HG03575 (cell line): ENCODE measurements around the gene GALNT7.

Experiments
- ATAC-seq: cut with Tn5 transposase; IDR thresholded peaks from one replicate; pipeline ENCODE4 v1.9.1; 2021; ENCODE audit not compliant: unreplicated experiment, insufficient number of reproducible peaks, low FRiP score; ENCODE audit errors: extremely low read depth

GALNT7 gene

DNA sequence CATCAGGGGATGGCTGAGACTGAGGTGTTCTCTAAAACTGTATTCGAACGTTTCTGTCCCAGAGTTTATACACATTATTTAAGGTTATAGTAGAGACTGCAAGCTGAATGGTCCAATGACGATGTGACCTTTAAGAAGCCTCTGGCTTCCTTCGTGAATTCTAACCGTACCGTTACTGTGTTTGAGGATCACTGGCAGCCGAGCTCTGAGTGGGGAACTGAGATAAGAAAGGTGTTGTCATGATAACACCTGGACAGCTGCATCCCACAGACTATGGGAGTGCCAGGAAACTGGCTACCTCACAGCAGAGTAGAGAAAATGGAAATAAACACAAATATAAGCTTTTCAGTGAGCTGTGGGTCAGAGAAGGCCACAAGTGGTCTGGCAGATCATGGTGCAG is 106.5 kb downstream of the GALNT7 start:
- no peak for ATAC-seq

- no peak for ATAC-seq
These were observed 108.7 kb downstream of the GALNT7 start for GRCh38 chr4:173277340-173277739.

GRCh38 chr4:173280998-173281397 is 112.4 kb downstream of the GALNT7 start:
- ATAC-seq: no peak

- ATAC-seq: no peak
These were observed 113.0 kb downstream of the GALNT7 start for GRCh38 chr4:173281406-173282255.

GRCh38 chr4:173282256-173282562 is 113.6 kb downstream of the GALNT7 start:
- ATAC-seq: no peak

DNA sequence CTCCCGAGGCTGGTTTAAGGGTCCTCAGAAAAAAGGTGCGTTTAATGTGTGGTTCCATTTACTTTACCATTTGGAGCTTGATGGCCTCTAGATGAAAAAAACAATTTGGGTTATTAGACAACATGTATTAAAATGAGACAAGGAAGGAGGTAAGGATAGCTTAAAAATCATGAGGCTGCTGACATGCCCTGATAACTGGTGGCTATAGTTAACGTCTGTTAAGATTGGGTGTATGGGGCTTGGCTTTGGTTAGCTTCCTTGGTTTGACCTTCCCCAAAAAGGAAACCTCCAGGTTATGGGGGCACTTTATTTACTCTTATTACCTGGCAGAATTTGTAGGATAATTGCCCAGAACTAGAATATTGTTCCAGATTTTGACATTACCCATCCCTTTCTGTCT is 114.0 kb downstream of the GALNT7 start:
- no peak for ATAC-seq

GRCh38 chr4:173284463-173284862 is 115.9 kb downstream of the GALNT7 start:
- no peak for ATAC-seq

DNA sequence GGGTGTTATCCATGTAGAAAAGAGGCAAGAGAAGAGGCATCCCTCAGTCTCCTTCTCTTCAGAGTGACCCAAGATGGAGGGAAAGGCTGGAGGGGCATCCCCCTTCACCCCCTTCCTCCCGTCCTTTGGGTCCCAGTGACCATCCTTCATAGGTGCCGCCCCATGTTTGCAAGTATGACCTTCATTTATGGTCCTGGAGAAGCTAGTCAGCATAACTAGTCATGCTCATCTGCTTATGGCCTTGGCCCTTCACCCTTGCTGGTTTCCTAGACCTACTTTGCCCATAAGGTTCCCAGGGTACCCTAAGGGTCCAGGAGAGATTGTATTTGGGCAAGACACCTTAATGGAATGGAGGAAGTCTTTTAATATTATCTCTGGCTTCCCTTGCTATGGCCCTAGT is 118.9 kb downstream of the GALNT7 start:
- ATAC-seq: no peak

- no peak for ATAC-seq
These were observed 119.7 kb downstream of the GALNT7 start for GRCh38 chr4:173288296-173288695.

DNA sequence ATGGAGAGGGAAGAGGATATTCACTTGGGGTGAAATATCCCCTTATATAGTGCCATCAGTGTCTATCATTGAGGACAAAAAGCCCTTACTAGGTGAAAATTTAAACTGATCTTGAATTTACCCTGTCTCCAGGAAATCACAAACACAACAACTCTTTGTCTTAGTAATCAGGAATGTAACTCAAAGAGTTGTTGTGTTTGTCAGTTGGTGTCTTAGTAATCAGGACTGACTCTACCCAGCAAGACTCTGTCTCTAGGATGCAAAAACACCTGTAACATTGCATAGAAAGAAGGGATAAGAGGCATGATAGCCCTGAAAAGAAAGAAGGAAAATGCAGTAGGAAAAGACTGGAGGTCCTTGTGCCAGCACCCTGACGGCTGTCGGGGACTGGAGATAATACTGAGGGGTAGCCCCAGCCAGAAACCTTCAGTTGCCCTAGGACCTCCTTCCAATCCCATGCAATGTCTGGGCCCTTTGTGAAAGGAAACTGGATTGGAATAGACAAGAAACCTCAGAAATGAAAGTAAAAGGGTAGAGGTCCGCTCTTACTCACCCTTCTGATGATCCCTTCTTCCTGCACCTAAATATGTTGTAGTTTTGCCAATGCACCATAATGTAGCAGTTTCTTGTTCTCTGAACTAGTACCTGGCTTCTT is 120.2 kb downstream of the GALNT7 start:
- ATAC-seq: no peak

- ATAC-seq: no peak
These were observed 120.7 kb downstream of the GALNT7 start for GRCh38 chr4:173289353-173289727.

- no peak for ATAC-seq
These were observed 123.3 kb downstream of the GALNT7 start for GRCh38 chr4:173291899-173292298.

- ATAC-seq: no peak
These were observed 125.1 kb downstream of the GALNT7 start for GRCh38 chr4:173293663-173294062.

DNA sequence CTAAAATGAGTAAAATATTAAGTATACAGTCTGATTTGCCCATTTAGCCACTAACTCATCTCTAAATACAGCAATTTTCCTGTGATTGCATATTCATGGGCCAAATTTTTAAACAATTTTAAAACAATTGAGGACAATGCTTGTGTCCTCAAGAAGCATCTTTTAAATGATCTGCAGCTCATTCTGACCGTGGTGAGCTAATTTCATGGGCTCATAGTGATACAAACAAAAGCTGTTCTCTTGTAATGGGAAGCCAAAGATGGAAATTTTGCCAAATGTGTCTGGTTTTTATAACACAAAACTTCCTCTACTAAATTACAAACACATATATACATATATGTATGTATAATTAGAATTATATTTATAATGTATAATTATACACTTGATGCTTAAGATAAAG is 125.8 kb downstream of the GALNT7 start:
- no peak for ATAC-seq

DNA sequence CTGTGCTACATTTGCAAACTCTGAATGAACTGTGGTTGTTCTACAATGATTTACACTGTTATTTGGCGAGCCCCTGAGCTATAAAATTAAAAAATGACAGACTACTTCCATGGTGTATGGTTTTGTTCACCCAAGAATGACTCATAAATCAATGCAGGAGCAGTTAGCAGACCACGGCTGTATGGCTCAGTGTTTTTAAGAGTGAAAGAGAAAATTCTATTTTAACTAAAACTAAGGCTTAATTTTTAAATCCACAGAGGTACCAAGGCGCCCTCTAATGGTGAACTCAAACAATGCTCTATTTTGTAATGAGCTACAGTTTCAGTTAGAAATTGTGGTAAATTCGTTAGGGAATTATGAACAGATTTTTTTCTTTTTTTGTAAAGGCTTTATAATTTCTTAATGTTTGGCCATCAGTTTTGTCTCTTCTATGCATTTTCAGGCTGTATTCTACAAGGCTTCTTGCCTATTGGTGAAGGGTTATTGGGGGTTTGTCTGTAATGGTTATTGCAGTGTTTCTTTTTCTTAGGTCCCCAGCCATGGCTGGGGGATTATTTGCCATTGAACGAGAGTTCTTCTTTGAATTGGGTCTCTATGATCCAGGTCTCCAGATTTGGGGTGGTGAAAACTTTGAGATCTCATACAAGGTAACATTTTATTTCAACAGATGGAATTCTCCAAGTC is 133.0 kb downstream of the GALNT7 start:
- no peak for ATAC-seq

DNA sequence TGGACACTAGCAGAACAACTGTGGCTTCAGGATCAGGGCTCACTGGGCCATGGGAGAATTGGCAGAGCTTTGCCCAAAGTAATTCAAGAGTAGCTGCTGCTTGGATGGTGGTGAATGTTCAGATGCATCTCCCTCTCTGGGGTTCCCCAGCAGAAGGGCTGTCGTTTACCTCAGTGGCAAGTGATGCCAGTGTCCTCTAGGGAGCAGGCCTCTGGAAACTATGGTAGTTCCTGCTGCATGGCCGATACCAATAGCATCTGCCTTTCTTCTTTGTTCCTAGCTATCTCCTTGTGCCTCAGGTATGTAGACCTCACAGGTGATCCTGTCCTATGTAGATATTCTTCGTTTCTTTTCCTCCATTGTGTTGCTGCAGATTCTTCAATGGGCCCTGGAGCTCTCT is 139.2 kb downstream of the GALNT7 start:
- no peak for ATAC-seq

- no peak for ATAC-seq
These were observed 142.8 kb downstream of the GALNT7 start for GRCh38 chr4:173311368-173311767.

- ATAC-seq: no peak
These were observed 146.1 kb downstream of the GALNT7 start for GRCh38 chr4:173314715-173315114.

DNA sequence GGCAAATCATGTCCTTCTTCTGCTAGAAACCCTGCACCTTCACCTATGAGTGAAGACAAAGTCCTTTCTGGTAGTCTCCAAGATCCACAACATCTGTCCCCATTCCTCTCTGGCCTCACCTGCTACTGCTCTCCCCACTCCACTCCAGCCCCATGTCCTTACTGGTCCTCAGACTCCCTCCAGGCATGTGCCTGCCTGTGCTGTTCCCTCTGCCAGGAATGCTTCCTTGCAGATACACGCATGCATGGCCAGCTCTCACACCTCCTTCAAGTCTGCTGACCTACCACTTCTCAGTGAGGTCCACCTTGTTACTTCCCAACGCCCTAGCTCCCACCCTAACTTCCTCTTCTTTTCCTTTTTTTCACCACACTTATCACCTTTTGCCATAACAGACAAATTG is 147.4 kb downstream of the GALNT7 start:
- ATAC-seq: no peak

DNA sequence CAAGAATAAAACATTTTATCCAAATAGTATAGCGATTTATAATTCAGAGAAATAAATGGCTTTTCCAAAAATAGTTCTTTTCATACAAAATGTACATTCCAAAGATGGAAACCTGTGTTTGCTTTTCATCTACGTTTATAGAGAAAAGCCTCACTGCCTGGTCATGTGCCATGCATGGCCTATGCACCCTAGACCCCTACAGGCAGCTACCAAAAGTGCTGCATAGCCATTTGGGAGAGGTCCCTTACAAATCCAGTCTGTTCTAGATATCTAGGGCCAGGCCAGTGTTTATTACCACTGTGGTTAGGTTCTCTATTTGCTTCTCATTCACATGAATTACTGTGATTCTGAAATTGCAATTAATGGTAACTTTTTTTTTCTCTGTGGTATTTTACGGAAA is 148.4 kb downstream of the GALNT7 start:
- no peak for ATAC-seq
